HL-60 (cell line): ENCODE results near the gene FAT1.

Source experiments
- GABPA ChIP-seq: IDR thresholded peaks from 2 replicates; pipeline ENCODE4 v1.6.1; 2012; ENCODE audit warnings: low read depth
- TF ChIP-seq, protein P1 (sequence below): IDR thresholded peaks from one replicate; pipeline ENCODE4 v1.5.1; 2011; ENCODE audit warnings: low read length, control low read depth, inconsistent platforms; ENCODE audit not compliant: insufficient read depth
- TF ChIP-seq, protein P2 (sequence below): IDR thresholded peaks from 2 replicates; pipeline ENCODE4 v1.6.1; 2012; ENCODE audit warnings: low read depth; ENCODE audit not compliant: insufficient replicate concordance

DNA sequence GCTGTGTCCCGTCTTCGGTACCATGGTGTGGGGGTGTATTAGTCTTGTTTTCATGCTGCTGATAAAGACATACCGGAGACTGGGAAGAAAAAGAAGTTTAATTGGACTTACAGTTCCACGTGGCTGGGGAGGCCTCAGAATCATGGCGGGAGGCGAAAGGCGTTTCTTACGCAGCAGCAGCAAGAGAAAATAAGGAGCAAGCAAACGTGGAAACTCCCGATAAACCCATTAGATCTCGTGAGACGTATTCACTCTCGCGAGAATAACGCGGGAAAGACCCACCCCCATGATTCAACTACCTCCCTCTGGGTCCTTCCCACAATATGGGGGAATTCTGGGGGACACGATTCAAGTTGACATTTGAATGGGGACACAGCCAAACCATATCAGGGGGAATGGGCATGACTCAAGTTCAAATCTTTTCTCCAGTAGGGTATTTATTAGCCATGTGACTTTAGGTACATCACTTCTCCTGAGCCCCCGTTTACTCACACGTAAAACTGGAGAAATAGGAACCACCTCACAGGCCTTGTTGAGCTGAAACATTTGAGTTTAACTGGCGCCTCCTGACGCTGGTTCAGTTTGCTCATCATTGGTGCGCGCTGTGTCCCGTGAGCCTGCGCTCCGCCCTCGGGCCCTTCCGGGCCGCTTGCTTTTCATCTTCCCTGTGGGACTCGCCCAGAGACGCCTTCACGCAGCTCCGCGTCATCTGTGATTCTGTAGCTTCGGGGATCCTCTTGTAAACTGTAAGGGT lies 35.5 kb upstream of the FAT1 start:
- TF ChIP-seq, protein P1, sequence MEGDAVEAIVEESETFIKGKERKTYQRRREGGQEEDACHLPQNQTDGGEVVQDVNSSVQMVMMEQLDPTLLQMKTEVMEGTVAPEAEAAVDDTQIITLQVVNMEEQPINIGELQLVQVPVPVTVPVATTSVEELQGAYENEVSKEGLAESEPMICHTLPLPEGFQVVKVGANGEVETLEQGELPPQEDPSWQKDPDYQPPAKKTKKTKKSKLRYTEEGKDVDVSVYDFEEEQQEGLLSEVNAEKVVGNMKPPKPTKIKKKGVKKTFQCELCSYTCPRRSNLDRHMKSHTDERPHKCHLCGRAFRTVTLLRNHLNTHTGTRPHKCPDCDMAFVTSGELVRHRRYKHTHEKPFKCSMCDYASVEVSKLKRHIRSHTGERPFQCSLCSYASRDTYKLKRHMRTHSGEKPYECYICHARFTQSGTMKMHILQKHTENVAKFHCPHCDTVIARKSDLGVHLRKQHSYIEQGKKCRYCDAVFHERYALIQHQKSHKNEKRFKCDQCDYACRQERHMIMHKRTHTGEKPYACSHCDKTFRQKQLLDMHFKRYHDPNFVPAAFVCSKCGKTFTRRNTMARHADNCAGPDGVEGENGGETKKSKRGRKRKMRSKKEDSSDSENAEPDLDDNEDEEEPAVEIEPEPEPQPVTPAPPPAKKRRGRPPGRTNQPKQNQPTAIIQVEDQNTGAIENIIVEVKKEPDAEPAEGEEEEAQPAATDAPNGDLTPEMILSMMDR = no peak
- no peak for TF ChIP-seq GABPA
- TF ChIP-seq, protein P2, sequence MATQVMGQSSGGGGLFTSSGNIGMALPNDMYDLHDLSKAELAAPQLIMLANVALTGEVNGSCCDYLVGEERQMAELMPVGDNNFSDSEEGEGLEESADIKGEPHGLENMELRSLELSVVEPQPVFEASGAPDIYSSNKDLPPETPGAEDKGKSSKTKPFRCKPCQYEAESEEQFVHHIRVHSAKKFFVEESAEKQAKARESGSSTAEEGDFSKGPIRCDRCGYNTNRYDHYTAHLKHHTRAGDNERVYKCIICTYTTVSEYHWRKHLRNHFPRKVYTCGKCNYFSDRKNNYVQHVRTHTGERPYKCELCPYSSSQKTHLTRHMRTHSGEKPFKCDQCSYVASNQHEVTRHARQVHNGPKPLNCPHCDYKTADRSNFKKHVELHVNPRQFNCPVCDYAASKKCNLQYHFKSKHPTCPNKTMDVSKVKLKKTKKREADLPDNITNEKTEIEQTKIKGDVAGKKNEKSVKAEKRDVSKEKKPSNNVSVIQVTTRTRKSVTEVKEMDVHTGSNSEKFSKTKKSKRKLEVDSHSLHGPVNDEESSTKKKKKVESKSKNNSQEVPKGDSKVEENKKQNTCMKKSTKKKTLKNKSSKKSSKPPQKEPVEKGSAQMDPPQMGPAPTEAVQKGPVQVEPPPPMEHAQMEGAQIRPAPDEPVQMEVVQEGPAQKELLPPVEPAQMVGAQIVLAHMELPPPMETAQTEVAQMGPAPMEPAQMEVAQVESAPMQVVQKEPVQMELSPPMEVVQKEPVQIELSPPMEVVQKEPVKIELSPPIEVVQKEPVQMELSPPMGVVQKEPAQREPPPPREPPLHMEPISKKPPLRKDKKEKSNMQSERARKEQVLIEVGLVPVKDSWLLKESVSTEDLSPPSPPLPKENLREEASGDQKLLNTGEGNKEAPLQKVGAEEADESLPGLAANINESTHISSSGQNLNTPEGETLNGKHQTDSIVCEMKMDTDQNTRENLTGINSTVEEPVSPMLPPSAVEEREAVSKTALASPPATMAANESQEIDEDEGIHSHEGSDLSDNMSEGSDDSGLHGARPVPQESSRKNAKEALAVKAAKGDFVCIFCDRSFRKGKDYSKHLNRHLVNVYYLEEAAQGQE = no peak
